T-helper 2 cell treated with Interferon-gamma antibody and Interleukin-4, amounts not matched to agents 100 ng/mL and 5 ng/mL, for 36 hours (primary cell): ENCODE data around the gene FOXS1. TPM values are rescaled to one million over a fixed set of nuclear protein-coding genes. Genes with fewer than 3 reads are reported as not detected.

ENCODE experiments used
- intact Hi-C: fragments of 100-400 bp; cut with micrococcal nuclease; formaldehyde crosslinking; loops from one replicate; pipeline ENCODE4 v1.15.1; 2023
- total RNA-seq: library from RNA; stranded (reverse); gene quantifications from 2 replicates; pipeline ENCODE4 v1.2.3, GENCODE V29; 2022

Gene FOXS1
- total RNA-seq, 1 donor from 2014 or later, result not detected

- intact Hi-C loops, result no loop called here
These were observed 48.0 kb downstream of the FOXS1 start for GRCh38 chr20:31797364-31797763.

Other genes with a start within 250 kb of the FOXS1 start
- gene ID1, start 240.3 kb downstream of the FOXS1 start, total RNA-seq, result 0.18 and 0.59 TPM in 2 replicates
- gene COX4I2, start 207.7 kb downstream of the FOXS1 start, total RNA-seq, result not detected in 2 replicates
- gene BCL2L1, start 122.7 kb downstream of the FOXS1 start, total RNA-seq, result 73.4 and 76.7 TPM in 2 replicates
- gene TPX2, start 106.3 kb downstream of the FOXS1 start, total RNA-seq, result 117 and 119 TPM in 2 replicates
- 0.50 and 1.0 TPM in 2 replicates for gene MYLK2, start 26.2 kb downstream of the FOXS1 start, total RNA-seq
- gene DUSP15, start 24.9 kb upstream of the FOXS1 start, total RNA-seq, result not detected in 2 replicates
- gene TTLL9, start 25.0 kb upstream of the FOXS1 start, total RNA-seq, result not detected in 2 replicates
- gene PDRG1, start 106.4 kb upstream of the FOXS1 start, total RNA-seq, result 13.4 and 15.4 TPM in 2 replicates
- 0.05 TPM in 2 replicates for gene XKR7, start 122.5 kb upstream of the FOXS1 start, total RNA-seq
- gene CCM2L, start 164.8 kb upstream of the FOXS1 start, total RNA-seq, result not detected in 2 replicates
- not detected in 2 replicates for gene HCK, start 206.6 kb upstream of the FOXS1 start, total RNA-seq